ENCODE results near the gene SIMC1. TPM values are rescaled to one million over a fixed set of nuclear protein-coding genes. Genes with fewer than 3 reads are reported as not detected.

Gene SIMC1
- total and polyA plus RNA-seq, 2 of the 4 experiments (the other 2 are of a cell fraction): 8.2 to 11.7 TPM

DNA sequence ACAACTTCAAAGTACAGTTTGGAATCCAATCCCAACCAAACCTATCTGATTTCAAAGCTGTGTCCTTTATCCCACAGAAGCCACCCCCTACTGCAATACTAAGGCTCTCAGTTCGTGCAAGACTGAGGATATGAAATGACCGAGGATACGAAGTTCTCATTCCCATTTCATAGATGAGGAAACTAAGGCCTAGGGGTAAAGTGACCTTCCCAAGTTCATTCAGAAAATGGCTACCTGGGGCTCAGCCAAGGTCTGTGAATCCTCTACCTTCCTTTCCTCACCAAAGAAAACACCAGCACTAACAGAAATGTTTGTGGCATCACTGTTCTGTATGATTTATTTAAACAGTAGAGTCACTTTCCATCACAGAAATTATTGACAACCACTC, 117.9 kb downstream of the SIMC1 start:
- Histone ChIP-seq H3K18ac (ENCODE audit: low read depth, low read length) (no peak overlapping the region), H4K20me1 (ENCODE audit: insufficient read depth, low read length) (peaks cover 54% of the 10 kb centered on the region), H3K27ac (ENCODE audit: insufficient read depth, low read length) (no peak overlapping the region), H3K4ac (ENCODE audit: low read depth, low read length) (no peak overlapping the region), H4K91ac (ENCODE audit: insufficient read depth, low read depth, low read length) (no peak overlapping the region), H2BK5ac (ENCODE audit: low read depth, low read length, poor library complexity, severe bottlenecking) (no peak overlapping the region), H2AK5ac (ENCODE audit: low read depth, low read length) (no peak overlapping the region), H2AFZ (replicated peaks; ENCODE audit: low read length, poor library complexity) (no peak overlapping the region), H3K9me1 (ENCODE audit: insufficient read depth, low read length) (peaks cover 12% of the 10 kb centered on the region), H4K5ac (ENCODE audit: low read depth, low read length) (no peak overlapping the region), H2BK15ac (ENCODE audit: low read depth, low read length) (no peak overlapping the region), H3K23ac (ENCODE audit: low read depth, low read length) (no peak overlapping the region), H3K27me3 (ENCODE audit: control insufficient read depth, insufficient read depth, low read length) (no peaks in the 10 kb centered on the region), H3K36me3 (ENCODE audit: control insufficient read depth, insufficient read depth, low read length) (peaks cover 46% of the 10 kb centered on the region), H3K4me3 (ENCODE audit: insufficient read depth, low read depth, low read length) (no peak overlapping the region), H3K14ac (replicated peaks; ENCODE audit: low read depth, low read length) (no peak overlapping the region), H3K4me2 (ENCODE audit: low read depth, low read length) (no peak overlapping the region), H2BK20ac (ENCODE audit: low read depth, low read length) (no peak overlapping the region), H3K9ac (ENCODE audit: low read depth, low read length) (no peak overlapping the region), H3K79me1 (ENCODE audit: low read depth in 1 of 2, low read length in 2 of 2) (peaks cover 38 to 55% of the 10 kb centered on the region in 2 experiments), H3K4me1 (ENCODE audit: control insufficient read depth, insufficient read depth, low read length) (0 out of 2 replicates have a peak, but pooled peaks cover 2% of the 10 kb centered on the region), H2AK9ac (replicated peaks; ENCODE audit: low read depth, low read length, poor library complexity) (no peak overlapping the region), H2BK120ac (ENCODE audit: low read depth, low read length) (no peak overlapping the region), H3K9me3 (ENCODE audit: control insufficient read depth, insufficient read depth, low read length) (no peaks in the 10 kb centered on the region), H4K8ac (ENCODE audit: low read depth in 2 of 2, low read length in 2 of 2) (no peak overlapping the region), H3K56ac (ENCODE audit: extremely low read depth, insufficient read depth, low read length) (no peak overlapping the region)
- in situ Hi-C loops (cut with MboI; ENCODE audit: low sequenced_read_pairs): no loop called here
- CTCF ChIA-PET: no interaction called here
- ATAC-seq (ENCODE audit: low read depth) (no peak), DNase-seq (no peak)
- POLR2A ChIA-PET (ENCODE audit: unreplicated experiment): no interaction called here
- intact Hi-C loops (cut with micrococcal nuclease): no loop called here
- WGBS, 2 experiments (ENCODE audit: extremely low coverage in 2 of 2, insufficient read length in 1 of 2): no CpG with 5 or more reads among the region's 3 CpGs
- TF ChIP-seq NFE2L2 (IDR thresholded peaks at IDR 0.05; ENCODE audit: low read depth, low read length): no peak
- no peak for TF ChIP-seq BHLHE40 (IDR thresholded peaks at IDR 0.05; ENCODE audit: low read depth, low read length)
- no peak for TF ChIP-seq RAD21 (IDR thresholded peaks at IDR 0.05; ENCODE audit: low read length)
- no peak for TF ChIP-seq POLR2A (IDR thresholded peaks at IDR 0.05; ENCODE audit: low read depth, low read length)
- no peak for TF ChIP-seq SMC3 (IDR thresholded peaks at IDR 0.05; ENCODE audit: low read depth, low read length)
- TF ChIP-seq MAFK (IDR thresholded peaks at IDR 0.05; ENCODE audit: low read depth, low read length): no peak
- TF ChIP-seq CHD1 (IDR thresholded peaks at IDR 0.05; ENCODE audit: low read depth, low read length): no peak
- no peak for TF ChIP-seq CEBPB (IDR thresholded peaks at IDR 0.05; ENCODE audit: low read depth, low read length)
- no peak for TF ChIP-seq FOS (IDR thresholded peaks at IDR 0.05; ENCODE audit: low read depth, low read length)
- no peak for TF ChIP-seq MAZ (IDR thresholded peaks at IDR 0.05; ENCODE audit: borderline replicate concordance, low read depth, low read length)
- TF ChIP-seq, protein P1, sequence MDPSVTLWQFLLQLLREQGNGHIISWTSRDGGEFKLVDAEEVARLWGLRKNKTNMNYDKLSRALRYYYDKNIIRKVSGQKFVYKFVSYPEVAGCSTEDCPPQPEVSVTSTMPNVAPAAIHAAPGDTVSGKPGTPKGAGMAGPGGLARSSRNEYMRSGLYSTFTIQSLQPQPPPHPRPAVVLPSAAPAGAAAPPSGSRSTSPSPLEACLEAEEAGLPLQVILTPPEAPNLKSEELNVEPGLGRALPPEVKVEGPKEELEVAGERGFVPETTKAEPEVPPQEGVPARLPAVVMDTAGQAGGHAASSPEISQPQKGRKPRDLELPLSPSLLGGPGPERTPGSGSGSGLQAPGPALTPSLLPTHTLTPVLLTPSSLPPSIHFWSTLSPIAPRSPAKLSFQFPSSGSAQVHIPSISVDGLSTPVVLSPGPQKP (IDR thresholded peaks at IDR 0.05; ENCODE audit: borderline replicate concordance, low read depth, low read length): no peak
- no peak for TF ChIP-seq RCOR1 (IDR thresholded peaks at IDR 0.05; ENCODE audit: insufficient replicate concordance, low read length)
- TF ChIP-seq, protein P2, sequence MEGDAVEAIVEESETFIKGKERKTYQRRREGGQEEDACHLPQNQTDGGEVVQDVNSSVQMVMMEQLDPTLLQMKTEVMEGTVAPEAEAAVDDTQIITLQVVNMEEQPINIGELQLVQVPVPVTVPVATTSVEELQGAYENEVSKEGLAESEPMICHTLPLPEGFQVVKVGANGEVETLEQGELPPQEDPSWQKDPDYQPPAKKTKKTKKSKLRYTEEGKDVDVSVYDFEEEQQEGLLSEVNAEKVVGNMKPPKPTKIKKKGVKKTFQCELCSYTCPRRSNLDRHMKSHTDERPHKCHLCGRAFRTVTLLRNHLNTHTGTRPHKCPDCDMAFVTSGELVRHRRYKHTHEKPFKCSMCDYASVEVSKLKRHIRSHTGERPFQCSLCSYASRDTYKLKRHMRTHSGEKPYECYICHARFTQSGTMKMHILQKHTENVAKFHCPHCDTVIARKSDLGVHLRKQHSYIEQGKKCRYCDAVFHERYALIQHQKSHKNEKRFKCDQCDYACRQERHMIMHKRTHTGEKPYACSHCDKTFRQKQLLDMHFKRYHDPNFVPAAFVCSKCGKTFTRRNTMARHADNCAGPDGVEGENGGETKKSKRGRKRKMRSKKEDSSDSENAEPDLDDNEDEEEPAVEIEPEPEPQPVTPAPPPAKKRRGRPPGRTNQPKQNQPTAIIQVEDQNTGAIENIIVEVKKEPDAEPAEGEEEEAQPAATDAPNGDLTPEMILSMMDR (conservative IDR thresholded peaks at IDR 0.05; ENCODE audit: low read depth, low read length): no peak
- TF ChIP-seq RFX5 (IDR thresholded peaks at IDR 0.05; ENCODE audit: low read depth, low read length): no peak
- TF ChIP-seq MXI1 (IDR thresholded peaks at IDR 0.05; ENCODE audit: borderline replicate concordance, low read depth, low read length): no peak
- TF ChIP-seq, protein P3, sequence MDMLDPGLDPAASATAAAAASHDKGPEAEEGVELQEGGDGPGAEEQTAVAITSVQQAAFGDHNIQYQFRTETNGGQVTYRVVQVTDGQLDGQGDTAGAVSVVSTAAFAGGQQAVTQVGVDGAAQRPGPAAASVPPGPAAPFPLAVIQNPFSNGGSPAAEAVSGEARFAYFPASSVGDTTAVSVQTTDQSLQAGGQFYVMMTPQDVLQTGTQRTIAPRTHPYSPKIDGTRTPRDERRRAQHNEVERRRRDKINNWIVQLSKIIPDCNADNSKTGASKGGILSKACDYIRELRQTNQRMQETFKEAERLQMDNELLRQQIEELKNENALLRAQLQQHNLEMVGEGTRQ (IDR thresholded peaks at IDR 0.05; ENCODE audit: low read depth, low read length): no peak
- BruUV-seq (replicated peaks): no TSS peak
- dilution Hi-C loops (cut with HindIII; ENCODE audit: low sequenced_read_pairs, unreplicated experiment): no loop called here

Data from IMR-90 (cell line).